ENCODE results near the gene TBC1D1. TPM values are rescaled to one million over a fixed set of nuclear protein-coding genes. Genes with fewer than 3 reads are reported as not detected.

TBC1D1 gene
- total RNA-seq, 1 donor from 2014 or later = 121 TPM

GRCh38 chr4:37885496-37885895 is 5.4 kb upstream of the TBC1D1 start:
- no peak for DNase-seq (ENCODE audit: low read depth, low spot score)

- no peak for DNase-seq (ENCODE audit: low read depth, low spot score)
Observed at GRCh38 chr4:37889849-37890800, 759 bp upstream of the TBC1D1 start.

- DNase-seq (ENCODE audit: low read depth, low spot score) = no peak
Observed at GRCh38 chr4:37891260-37892159, 626 bp downstream of the TBC1D1 start.

GRCh38 chr4:37892641-37893040 is 1.8 kb downstream of the TBC1D1 start:
- DNase-seq (ENCODE audit: low read depth, low spot score) = no peak

- DNase-seq (ENCODE audit: low read depth, low spot score) = no peak
Observed at GRCh38 chr4:37893164-37893563, 2.3 kb downstream of the TBC1D1 start.

GRCh38 chr4:37895271-37895670 is 4.4 kb downstream of the TBC1D1 start:
- no peak for DNase-seq (ENCODE audit: low read depth, low spot score)

- no peak for DNase-seq (ENCODE audit: low read depth, low spot score)
Observed at GRCh38 chr4:37896206-37896860, 5.4 kb downstream of the TBC1D1 start.

- no peak for DNase-seq (ENCODE audit: low read depth, low spot score)
Observed at GRCh38 chr4:37902212-37902611, 11.3 kb downstream of the TBC1D1 start.

GRCh38 chr4:37902738-37903693 is 12.1 kb downstream of the TBC1D1 start:
- DNase-seq (ENCODE audit: low read depth, low spot score) = no peak

- DNase-seq (ENCODE audit: low read depth, low spot score) = no peak
Observed at GRCh38 chr4:37903901-37904300, 13.0 kb downstream of the TBC1D1 start.

GRCh38 chr4:37904824-37905223 is 13.9 kb downstream of the TBC1D1 start:
- no peak for DNase-seq (ENCODE audit: low read depth, low spot score)

GRCh38 chr4:37905533-37906169 is 14.8 kb downstream of the TBC1D1 start:
- no peak for DNase-seq (ENCODE audit: low read depth, low spot score)

GRCh38 chr4:37908488-37909331 is 17.8 kb downstream of the TBC1D1 start:
- no peak for DNase-seq (ENCODE audit: low read depth, low spot score)

GRCh38 chr4:37909332-37910090 is 18.6 kb downstream of the TBC1D1 start:
- no peak for DNase-seq (ENCODE audit: low read depth, low spot score)

GRCh38 chr4:37910091-37910486 is 19.2 kb downstream of the TBC1D1 start:
- DNase-seq (ENCODE audit: low read depth, low spot score) = no peak

GRCh38 chr4:37914539-37914938 is 23.7 kb downstream of the TBC1D1 start:
- DNase-seq (ENCODE audit: low read depth, low spot score) = no peak

GRCh38 chr4:37917388-37917787 is 26.5 kb downstream of the TBC1D1 start:
- no peak for DNase-seq (ENCODE audit: low read depth, low spot score)

- DNase-seq (ENCODE audit: low read depth, low spot score) = no peak
Observed at GRCh38 chr4:37918653-37919052, 27.8 kb downstream of the TBC1D1 start.
